LNCaP clone FGC (cell line): ENCODE data around the gene HOMER3.

Source experiments
- DNase-seq: peaks from one replicate; pipeline ENCODE4 v3.0.0-alpha.2; 2011; ENCODE audit warnings: low read depth
- H3K4me3 ChIP-seq: 2 replicates; pipeline ENCODE4 v1.5.1; 2011; ENCODE audit warnings: mild to moderate bottlenecking, low read depth, low read length, control low read depth
- CTCF ChIP-seq: IDR thresholded peaks from 2 replicates; pipeline ENCODE4 v1.5.1; 2012; ENCODE audit warnings: mild to moderate bottlenecking; ENCODE audit not compliant: control insufficient read depth, insufficient read depth; ENCODE audit errors: extremely low read depth

HOMER3 gene

DNA sequence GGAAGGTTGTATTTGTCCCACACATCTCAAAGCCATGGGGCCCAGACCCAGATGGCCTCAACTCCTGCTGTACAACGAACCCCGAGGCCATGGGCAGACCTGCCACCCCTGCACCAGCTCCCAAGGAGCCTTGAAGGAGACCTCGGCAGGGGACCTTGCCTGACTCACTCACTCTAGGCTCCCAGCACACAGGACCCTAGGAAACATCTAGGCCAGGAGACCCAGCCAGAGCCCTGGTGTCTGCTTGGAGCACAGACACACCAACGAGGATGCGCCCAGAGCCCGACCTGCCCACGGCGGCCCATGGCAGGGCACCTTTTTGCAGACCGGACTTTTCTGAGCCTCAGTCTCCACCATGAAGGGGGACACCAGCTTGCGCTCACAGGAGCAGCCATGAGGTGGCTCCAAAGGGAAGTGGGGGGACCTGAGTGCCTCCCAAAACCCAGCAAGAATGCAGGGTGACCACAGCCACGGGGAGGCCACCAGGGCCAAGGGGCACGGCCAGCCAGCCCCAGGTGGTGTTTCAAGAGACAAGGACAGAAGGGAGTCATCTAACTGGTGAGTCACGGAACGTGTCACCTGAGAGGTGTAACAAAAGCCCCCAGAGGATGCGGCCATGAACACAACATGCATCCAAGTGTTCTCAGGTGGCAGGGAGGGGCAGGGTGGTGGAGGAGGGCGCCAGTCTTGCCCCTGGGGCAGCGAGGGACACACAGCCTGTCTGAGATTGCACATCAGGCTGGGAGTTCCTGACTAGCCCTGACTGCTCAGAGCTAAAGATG, 40.1 kb downstream of the HOMER3 start:
- DNase-seq = no peak
- no peak overlapping the region for H3K4me3 ChIP-seq
- no peak for TF ChIP-seq CTCF

GRCh38 chr19:18899624-18900560, 41.1 kb downstream of the HOMER3 start:
- DNase-seq = no peak
- TF ChIP-seq CTCF = no peak
- no peak overlapping the region for H3K4me3 ChIP-seq

GRCh38 chr19:18898607-18899408, 42.2 kb downstream of the HOMER3 start:
- no peak for DNase-seq
- no peak overlapping the region for H3K4me3 ChIP-seq
- TF ChIP-seq CTCF = no peak

DNA sequence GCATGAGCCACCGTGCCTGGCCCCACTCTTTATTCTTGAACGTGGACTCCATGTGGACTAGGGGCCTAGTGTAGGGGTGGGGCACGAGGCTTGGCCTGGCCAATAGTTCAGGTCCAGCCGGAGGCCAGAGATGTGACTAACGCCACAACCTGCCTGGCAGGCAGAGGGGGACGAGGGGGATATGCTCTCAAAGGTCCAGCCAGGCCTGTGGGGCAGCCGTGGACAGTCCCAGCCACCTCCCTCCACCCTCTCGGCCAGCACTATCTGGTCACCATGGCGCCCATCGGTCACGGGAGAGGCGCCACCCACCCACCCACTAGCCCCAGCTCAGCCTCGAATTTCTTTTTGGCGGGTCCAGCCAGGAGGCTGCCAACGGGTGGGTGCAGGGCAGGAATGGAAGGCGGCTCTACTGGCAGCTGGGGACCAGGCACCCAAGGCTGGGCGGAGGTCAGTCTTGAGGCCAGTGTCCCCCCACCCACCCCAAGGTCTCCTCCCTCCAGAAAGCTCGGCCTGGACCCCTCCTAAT, 42.9 kb downstream of the HOMER3 start:
- no peak overlapping the region for H3K4me3 ChIP-seq
- no peak for DNase-seq
- no peak for TF ChIP-seq CTCF

- TF ChIP-seq CTCF = no peak
- no peak for DNase-seq
- H3K4me3 ChIP-seq = no peak overlapping the region
These were observed 43.7 kb downstream of the HOMER3 start for GRCh38 chr19:18897094-18898029.
